Measurements from ENCODE around the gene NEK8.

Gene NEK8

DNA sequence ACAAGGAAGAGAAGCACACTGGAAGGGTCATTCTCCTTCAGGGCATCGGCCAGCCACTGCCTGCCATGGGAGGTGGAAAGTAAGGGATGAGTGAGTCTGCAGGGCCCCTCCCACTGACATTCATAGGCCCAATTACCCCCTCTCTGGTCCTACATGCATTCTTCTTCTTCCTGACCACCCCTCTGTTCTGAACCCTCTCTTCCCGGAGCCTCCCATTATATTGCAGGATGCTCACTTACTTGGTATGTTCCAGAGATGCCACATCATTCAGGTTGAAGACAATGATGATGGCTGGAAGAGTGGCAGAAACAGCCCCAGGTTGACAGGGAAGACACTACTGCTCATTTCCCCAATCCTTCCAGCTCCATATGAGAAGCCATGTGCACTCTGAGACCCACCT lies 13.4 kb upstream of the NEK8 start:
- peak overlapping the region; percentile 82 for H3K4me3 ChIP-seq (ENCODE audit: low read depth, low read length)
- in situ Hi-C loops (cut with HindIII; ENCODE audit: low sequenced_read_pairs), result no loop called here
- no peak for DNase-seq (ENCODE audit: low read depth)
- TF ChIP-seq, protein P1, sequence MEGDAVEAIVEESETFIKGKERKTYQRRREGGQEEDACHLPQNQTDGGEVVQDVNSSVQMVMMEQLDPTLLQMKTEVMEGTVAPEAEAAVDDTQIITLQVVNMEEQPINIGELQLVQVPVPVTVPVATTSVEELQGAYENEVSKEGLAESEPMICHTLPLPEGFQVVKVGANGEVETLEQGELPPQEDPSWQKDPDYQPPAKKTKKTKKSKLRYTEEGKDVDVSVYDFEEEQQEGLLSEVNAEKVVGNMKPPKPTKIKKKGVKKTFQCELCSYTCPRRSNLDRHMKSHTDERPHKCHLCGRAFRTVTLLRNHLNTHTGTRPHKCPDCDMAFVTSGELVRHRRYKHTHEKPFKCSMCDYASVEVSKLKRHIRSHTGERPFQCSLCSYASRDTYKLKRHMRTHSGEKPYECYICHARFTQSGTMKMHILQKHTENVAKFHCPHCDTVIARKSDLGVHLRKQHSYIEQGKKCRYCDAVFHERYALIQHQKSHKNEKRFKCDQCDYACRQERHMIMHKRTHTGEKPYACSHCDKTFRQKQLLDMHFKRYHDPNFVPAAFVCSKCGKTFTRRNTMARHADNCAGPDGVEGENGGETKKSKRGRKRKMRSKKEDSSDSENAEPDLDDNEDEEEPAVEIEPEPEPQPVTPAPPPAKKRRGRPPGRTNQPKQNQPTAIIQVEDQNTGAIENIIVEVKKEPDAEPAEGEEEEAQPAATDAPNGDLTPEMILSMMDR (IDR thresholded peaks at IDR 0.05; ENCODE audit: low read depth, low read length, missing control alignments), result no peak

DNA sequence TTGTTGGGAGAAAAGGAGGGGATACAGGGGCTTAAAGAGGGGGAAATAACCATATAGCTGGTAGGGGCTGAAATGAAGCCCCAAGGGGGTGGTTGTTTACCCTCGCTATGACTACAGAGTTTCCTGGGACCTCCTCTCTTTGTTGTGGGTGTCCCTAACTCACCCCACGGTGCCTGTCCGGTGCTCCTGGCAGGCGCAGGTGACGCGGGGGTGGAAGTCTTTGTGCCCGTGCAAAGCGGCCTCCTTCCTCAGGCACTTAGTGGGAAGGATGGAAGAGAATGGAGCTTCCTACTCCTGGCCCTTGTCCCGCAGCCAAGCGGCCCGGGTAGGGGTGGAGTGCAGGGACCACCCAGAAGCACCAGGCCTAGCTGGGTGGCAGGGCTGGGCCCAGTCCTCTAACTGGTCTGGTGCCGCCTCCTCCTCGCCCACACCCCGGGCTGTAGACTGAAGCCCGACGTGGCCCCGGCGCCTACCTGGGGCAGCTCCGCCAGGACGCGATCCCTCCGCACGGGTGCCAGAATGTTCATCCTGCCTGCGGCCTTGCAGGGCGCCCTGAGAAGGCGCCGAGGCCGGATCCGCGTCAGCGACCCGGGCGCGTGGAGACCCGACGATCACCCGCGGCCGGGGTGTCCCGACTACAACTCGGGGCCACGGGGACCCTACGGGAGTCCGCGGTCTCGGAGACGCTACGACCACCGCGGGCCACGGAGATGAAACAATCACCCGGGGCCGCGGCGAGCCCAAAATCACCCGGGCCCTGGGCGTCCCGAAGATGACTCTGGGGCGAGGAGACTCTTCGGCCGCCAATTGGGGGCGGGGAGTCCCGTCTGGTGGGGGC lies 11.6 kb upstream of the NEK8 start:
- H3K4me3 ChIP-seq (ENCODE audit: low read depth, low read length), result peak overlapping the region; percentile 82
- in situ Hi-C loops (cut with HindIII; ENCODE audit: low sequenced_read_pairs), result no loop called here
- DNase-seq (ENCODE audit: low read depth), result no peak
- TF ChIP-seq, protein P1 (IDR thresholded peaks at IDR 0.05; ENCODE audit: low read depth, low read length, missing control alignments), result no peak

DNA sequence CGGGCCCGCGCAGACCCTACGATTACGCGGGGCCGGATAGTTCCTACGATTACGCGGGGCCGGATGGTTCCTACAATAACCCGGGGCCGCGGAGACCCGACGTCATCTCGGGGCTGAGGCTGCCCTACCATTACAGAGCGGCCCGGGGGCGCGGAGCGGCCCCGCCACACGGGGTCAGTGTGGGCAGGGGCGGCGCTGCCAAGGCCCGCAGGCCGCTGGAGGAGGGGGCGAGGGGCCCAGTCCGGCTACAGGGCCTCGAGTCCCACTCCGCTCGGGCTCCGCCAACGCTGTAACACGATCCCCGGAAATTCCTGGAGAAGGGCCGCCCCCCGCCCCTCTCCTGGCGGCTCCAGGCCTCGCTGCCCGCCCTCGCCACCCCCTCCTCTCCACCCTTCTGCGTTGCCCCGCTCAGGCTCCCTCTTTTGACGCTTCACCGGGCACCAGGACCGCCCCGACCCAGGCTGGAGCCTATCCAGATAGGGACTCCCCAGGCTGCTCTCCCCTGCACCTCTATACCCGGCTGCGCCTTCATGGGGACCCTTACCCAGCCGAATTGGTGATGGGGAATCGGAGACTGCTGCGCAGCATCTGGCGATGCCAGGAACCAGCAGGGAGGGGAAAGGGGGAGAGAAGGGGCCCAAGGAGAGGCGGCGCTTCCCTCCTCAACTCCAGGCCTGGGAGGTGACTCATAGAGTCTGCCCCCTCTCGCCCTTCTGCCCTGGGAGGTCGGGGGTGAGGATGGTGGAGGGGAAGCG lies 10.8 kb upstream of the NEK8 start, which contains the start of gene RAB34:
RAB34 (minus strand) TSS at position 291 of the 755 bp plus-strand sequence. CDS start 602 bp downstream, outside the sequence.
- peak within 1 kb of the TSS; percentile 82 for H3K4me3 ChIP-seq (ENCODE audit: low read depth, low read length)
- DNase-seq (ENCODE audit: low read depth), result peak; percentile 66
- in situ Hi-C loops (cut with HindIII; ENCODE audit: low sequenced_read_pairs), result no loop called here
- TF ChIP-seq, protein P1 (IDR thresholded peaks at IDR 0.05; ENCODE audit: low read depth, low read length, missing control alignments), result no peak

DNA sequence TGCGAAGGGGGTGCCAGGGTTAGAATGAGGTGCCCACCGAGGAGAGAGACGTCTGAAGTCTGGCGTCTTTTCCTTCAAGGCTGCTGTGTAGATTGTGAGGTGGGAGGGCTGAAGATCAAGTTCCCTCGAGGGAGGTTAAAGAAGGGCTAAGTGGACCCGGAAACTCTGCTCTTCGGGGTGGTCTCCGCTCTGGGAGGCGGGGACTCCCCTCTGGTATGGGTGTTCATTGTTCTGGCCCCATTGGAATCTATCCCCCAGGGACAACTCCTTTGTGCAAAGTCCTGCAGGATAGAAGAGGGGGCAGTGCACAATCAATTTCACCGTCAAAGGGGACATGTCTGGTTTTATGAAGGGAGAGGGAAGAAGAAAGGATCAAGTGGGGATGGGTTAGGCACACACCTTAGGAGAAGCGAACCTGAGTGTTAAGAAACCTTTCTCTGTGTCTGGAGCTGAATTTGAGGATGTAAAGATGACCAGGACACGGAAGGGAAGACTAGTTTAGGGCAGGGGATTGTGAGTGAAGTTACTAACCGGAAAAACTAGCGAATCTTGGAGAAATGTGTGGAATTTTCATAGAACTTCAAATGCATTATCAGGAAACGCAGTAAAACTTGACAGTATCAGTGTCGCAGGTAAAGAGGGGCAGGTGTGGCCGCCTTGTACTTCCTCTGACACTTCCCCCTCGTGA lies 10.1 kb upstream of the NEK8 start:
- DNase-seq (ENCODE audit: low read depth), result no peak
- in situ Hi-C loops (cut with HindIII; ENCODE audit: low sequenced_read_pairs), result no loop called here
- H3K4me3 ChIP-seq (ENCODE audit: low read depth, low read length), result peak overlapping the region; percentile 82
- TF ChIP-seq, protein P1 (IDR thresholded peaks at IDR 0.05; ENCODE audit: low read depth, low read length, missing control alignments), result no peak

DNA sequence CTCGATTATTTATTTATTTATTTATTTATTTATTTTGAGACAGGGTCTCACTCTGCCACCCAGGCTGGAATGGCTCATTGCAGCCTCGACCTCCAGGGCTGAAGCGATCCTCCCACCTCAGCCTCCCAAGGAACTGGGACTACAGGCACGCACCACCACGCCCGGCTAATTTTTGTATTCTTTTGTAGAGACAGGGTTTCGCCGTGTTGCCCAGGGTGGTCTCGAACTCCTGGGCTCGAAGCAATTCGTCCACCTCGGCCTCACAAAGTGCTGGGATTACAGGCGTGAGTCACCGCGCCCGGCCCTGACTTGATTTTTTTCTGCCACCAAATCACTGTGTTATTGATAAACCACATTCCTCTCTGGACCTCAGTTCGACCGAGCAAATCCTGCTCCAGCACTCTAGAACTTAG lies 9.6 kb upstream of the NEK8 start:
- H3K4me3 ChIP-seq (ENCODE audit: low read depth, low read length), result peak overlapping the region; percentile 88
- DNase-seq (ENCODE audit: low read depth), result no peak
- TF ChIP-seq, protein P1 (IDR thresholded peaks at IDR 0.05; ENCODE audit: low read depth, low read length, missing control alignments), result no peak
- in situ Hi-C loops (cut with HindIII; ENCODE audit: low sequenced_read_pairs), result no loop called here
